Sigmoid colon (tissue), 4 donors: ENCODE data around the gene CDRT15L2.
"Not testable (repeated sequence)": the region's sequence is repeated elsewhere in the genome, so short reads cannot be mapped to it uniquely, and the experiment has no call there.

ENCODE experiments used
- EP300 ChIP-seq, 4 donors: sonication (generic); formaldehyde crosslinking; IDR thresholded peaks; one replicate each; pipeline ENCODE4 v1.6.1; 2017; ENCODE audit warnings: antibody characterized with exemption in 4 of 4
- TF ChIP-seq, protein P1 (sequence below), 4 experiments: fragments of 450-650 bp in 3 of 4; fragments of 200-600 bp in 1 of 4; IDR thresholded peaks; one replicate each; pipeline ENCODE4 v1.5.1; 2016 to 2019; ENCODE audit warnings: antibody characterized with exemption in 4 of 4, mild to moderate bottlenecking in 3 of 4, moderate library complexity in 2 of 4

GRCh38 chr17:20573216-20573615, 6.3 kb upstream of the CDRT15L2 start:
- TF ChIP-seq, protein P1, sequence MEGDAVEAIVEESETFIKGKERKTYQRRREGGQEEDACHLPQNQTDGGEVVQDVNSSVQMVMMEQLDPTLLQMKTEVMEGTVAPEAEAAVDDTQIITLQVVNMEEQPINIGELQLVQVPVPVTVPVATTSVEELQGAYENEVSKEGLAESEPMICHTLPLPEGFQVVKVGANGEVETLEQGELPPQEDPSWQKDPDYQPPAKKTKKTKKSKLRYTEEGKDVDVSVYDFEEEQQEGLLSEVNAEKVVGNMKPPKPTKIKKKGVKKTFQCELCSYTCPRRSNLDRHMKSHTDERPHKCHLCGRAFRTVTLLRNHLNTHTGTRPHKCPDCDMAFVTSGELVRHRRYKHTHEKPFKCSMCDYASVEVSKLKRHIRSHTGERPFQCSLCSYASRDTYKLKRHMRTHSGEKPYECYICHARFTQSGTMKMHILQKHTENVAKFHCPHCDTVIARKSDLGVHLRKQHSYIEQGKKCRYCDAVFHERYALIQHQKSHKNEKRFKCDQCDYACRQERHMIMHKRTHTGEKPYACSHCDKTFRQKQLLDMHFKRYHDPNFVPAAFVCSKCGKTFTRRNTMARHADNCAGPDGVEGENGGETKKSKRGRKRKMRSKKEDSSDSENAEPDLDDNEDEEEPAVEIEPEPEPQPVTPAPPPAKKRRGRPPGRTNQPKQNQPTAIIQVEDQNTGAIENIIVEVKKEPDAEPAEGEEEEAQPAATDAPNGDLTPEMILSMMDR (IDR thresholded peaks at IDR 0.05) = not testable (repeated sequence)
- TF ChIP-seq EP300 (IDR thresholded peaks at IDR 0.05) = not testable (repeated sequence)
